Spleen (tissue), 11 donors: ENCODE results near the gene NUP160. TPM values are rescaled to one million over a fixed set of nuclear protein-coding genes. Genes with fewer than 3 reads are reported as not detected.
"Not testable (repeated sequence)": the region's sequence is repeated elsewhere in the genome, so short reads cannot be mapped to it uniquely, and the experiment has no call there.

Experiments used
- DNase-seq: peaks from one replicate; pipeline ENCODE4 v3.0.0-alpha.2; 2020
- H3K27ac ChIP-seq, 8 donors: fragments of 200-600 bp; sonication (generic) in 7 of 8; 1 replicate in 4 of 8; 2 replicates in 4 of 8; pipeline versions ENCODE4 v1.5.0 to v1.8.0; 2016 to 2021; ENCODE audit warnings: inconsistent platforms in 4 of 8, mild to moderate bottlenecking in 4 of 8, moderate library complexity in 1 of 8
- H3K27me3 ChIP-seq, 7 donors: fragments of 200-600 bp; sonication (generic) in 6 of 7; replicated peaks in 1 of 7; 1 replicate in 4 of 7; 2 replicates in 3 of 7; pipeline versions ENCODE4 v1.5.0 to v1.8.0; 2016 to 2021; ENCODE audit warnings: inconsistent platforms in 3 of 7, mild to moderate bottlenecking in 1 of 7
- H3K36me3 ChIP-seq, 6 donors: fragments of 200-600 bp; sonication (generic) in 5 of 6; 1 replicate in 4 of 6; 2 replicates in 2 of 6; pipeline versions ENCODE4 v1.5.0 to v1.8.0; 2016 to 2021; ENCODE audit warnings: inconsistent platforms in 2 of 6
- H3K4me1 ChIP-seq, 6 donors: fragments of 200-600 bp; sonication (generic) in 5 of 6; 1 replicate in 3 of 6; 2 replicates in 3 of 6; pipeline versions ENCODE4 v1.5.0 to v1.8.0; 2016 to 2021; ENCODE audit warnings: inconsistent platforms in 3 of 6
- H3K4me3 ChIP-seq, 8 donors: fragments of 200-600 bp; sonication (generic) in 7 of 8; 1 replicate in 4 of 8; 2 replicates in 4 of 8; pipeline versions ENCODE4 v1.5.0 to v1.8.0; 2016 to 2021; ENCODE audit warnings: inconsistent platforms in 4 of 8, mild to moderate bottlenecking in 4 of 8, moderate library complexity in 2 of 8
- H3K9me3 ChIP-seq, 8 donors: fragments of 200-600 bp; sonication (generic) in 7 of 8; 1 replicate in 4 of 8; 2 replicates in 4 of 8; pipeline versions ENCODE4 v1.5.0 to v1.8.0; 2016 to 2021; ENCODE audit warnings: inconsistent platforms in 4 of 8
- POLR2A ChIP-seq, 3 donors: fragments of 450-650 bp; IDR thresholded peaks; one replicate each; pipeline ENCODE4 v1.5.1; 2017; ENCODE audit warnings: antibody characterized with exemption in 3 of 3, mild to moderate bottlenecking in 1 of 3
- POLR2AphosphoS5 ChIP-seq, 3 donors: sonication (generic); formaldehyde crosslinking; IDR thresholded peaks; one replicate each; pipeline ENCODE4 v1.5.1; 2017; ENCODE audit warnings: antibody characterized with exemption in 3 of 3
- WGBS, 5 donors: extraction: QIAGEN DNeasy Blood & Tissue Kit in 3 of 5; methylation state at CpG; one replicate each; pipeline versions ENCODE4 v1.1.5 to v1.1.7; 2013 to 2018; 5-methylcytosine and 5-hydroxymethylcytosine counted together
- intact Hi-C: fragments of 100-400 bp; cut with DNase I; formaldehyde crosslinking; loops from one replicate; pipeline ENCODE4 v1.15.0; 2023; ENCODE audit warnings: low total_unique reads
- polyA plus RNA-seq, 3 donors: library from polyadenylated mRNA; stranded (reverse); fragments of 200-250 nt; gene quantifications; one replicate each; pipeline ENCODE4 v1.2.1, GENCODE V29; 2013
- total RNA-seq, 7 donors: library from RNA; depleted of rRNA in 3 of 7; stranded (reverse); fragments of >200 nt in 3 of 7; fragmentation: NEBNext Ultra II Directional in 4 of 7; extraction: Animal tissue kit (Norgen Biotek cat#: 25700) in 4 of 7; gene quantifications; one replicate each; pipeline versions ENCODE4 v1.1.0 to v1.2.1, GENCODE V29; 2016 to 2021
- TF ChIP-seq, protein P1 (sequence below), 11 experiments: fragments of 200-600 bp in 7 of 11; fragments of 450-650 bp in 4 of 11; sonication (generic) in 4 of 11; IDR thresholded peaks in 8 of 11; conservative IDR thresholded peaks in 3 of 11; 1 replicate in 7 of 11; 2 replicates in 4 of 11; pipeline versions ENCODE4 v1.4.0 to v1.8.0; 2016 to 2021; ENCODE audit warnings: antibody characterized with exemption in 11 of 11, inconsistent platforms in 4 of 11, mild to moderate bottlenecking in 1 of 11
- donor health status: healthy with polysubstance abuse.
- donor health status: DM: no; HTN: no; CAD: no; lungs with moderate emphysema.
- donor health status: DM: no; HTN: no; CAD: no.
- donor health status: Bipolar disorder and iron deficiency.
- donor health status: healthy.
- donor health status: DM: no; HTN: no; CAD: no.
- donor health status: DM: yes; HTN: yes; CAD: no.

The NUP160 gene
- total and polyA plus RNA-seq, 10 donors = 16.0 to 54.8 (median 41.2) TPM

DNA sequence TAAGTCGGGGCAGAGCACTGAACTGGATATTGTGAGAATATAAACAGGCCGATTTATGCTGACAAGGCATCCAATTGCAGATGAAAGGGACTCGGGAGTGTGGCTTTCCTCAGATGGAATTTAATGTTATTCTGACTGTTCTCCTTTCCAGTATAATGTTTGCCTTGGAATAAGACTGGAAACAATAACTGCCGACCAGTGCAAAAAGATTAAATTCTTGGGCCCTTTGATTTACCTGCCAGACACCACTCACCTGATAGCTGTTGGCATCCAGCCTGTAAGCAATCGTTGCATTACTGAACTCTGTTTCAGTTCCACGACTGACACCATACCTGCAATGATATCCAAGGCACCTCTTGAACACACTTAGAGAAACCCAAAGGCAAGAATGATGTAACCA is 10.9 kb downstream of the NUP160 start:
- peaks cover 3 to 100% (median 93%) of the 10 kb centered on the region in 6 donors for H3K36me3 ChIP-seq
- no peaks in the 10 kb centered on the region for H3K27me3 ChIP-seq
- no peaks in the 10 kb centered on the region for H3K9me3 ChIP-seq
- 92 to 97% (median 94%) methylated on average over 6 of the region's 6 CpGs for WGBS, 5 donors
- TF ChIP-seq POLR2AphosphoS5 (IDR thresholded peaks at IDR 0.05) (no peak), POLR2A (IDR thresholded peaks at IDR 0.05) (no peak)
- TF ChIP-seq, protein P1, sequence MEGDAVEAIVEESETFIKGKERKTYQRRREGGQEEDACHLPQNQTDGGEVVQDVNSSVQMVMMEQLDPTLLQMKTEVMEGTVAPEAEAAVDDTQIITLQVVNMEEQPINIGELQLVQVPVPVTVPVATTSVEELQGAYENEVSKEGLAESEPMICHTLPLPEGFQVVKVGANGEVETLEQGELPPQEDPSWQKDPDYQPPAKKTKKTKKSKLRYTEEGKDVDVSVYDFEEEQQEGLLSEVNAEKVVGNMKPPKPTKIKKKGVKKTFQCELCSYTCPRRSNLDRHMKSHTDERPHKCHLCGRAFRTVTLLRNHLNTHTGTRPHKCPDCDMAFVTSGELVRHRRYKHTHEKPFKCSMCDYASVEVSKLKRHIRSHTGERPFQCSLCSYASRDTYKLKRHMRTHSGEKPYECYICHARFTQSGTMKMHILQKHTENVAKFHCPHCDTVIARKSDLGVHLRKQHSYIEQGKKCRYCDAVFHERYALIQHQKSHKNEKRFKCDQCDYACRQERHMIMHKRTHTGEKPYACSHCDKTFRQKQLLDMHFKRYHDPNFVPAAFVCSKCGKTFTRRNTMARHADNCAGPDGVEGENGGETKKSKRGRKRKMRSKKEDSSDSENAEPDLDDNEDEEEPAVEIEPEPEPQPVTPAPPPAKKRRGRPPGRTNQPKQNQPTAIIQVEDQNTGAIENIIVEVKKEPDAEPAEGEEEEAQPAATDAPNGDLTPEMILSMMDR (IDR thresholded peaks at IDR 0.05 in 8 of 11, conservative IDR thresholded peaks at IDR 0.05 in 3 of 11) = no peak
- no peak overlapping the region for H3K27ac ChIP-seq
- peaks cover 0 to 19% (median 2%) of the 10 kb centered on the region in 6 donors for H3K4me1 ChIP-seq
- no peak for DNase-seq
- H3K4me3 ChIP-seq = no peak overlapping the region
- intact Hi-C loops = no loop called here

DNA sequence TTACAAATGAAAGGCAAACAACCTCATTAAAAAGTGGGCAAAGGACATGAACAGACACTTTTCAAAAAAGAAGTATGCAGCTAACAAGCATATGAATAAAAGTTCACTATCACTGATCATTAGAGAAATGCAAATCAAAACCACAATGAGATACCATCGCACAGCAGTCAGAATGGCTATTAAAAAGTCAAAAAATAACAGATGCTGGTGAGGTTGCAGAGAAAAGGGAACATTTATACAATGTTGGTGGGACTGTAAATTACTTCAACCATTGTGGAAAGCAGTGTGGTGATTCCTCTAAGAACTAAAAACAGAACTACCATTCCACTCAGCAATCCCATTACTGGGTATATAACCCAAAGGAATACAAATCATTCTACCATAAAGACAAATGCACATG is 18.1 kb downstream of the NUP160 start:
- DNase-seq, H3K27ac ChIP-seq, H3K4me3 ChIP-seq, H3K27me3 ChIP-seq, intact Hi-C loops, H3K9me3 ChIP-seq: not testable (repeated sequence)
- WGBS, 5 donors = 81 to 88% (median 87%) methylated on average over 1 of the region's 1 CpG
- Histone ChIP-seq H3K4me1 (peaks cover 0 to 29% (median 7%) of the 10 kb centered on the region in 6 donors), H3K36me3 (peaks cover 3 to 99% (median 51%) of the 10 kb centered on the region in 6 donors)

DNA sequence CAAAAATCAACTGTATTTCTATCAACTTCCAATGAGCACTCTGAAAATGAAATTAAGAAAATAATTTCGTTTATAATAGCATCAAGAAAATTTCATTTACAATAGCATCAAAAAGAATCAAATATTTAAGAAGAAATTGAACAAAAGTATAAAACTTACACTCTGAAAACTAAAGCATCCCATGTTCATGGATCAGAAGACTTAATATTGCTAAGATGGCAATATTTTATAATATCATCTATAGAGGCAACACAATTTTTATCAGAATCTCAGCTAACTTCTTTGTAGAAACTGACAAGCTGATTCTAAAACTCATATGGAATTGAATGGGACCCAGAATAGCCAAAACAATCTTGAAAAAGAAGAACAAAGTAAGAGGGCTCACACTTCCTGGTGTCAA is 19.9 kb downstream of the NUP160 start:
- H3K36me3 ChIP-seq = peaks cover 0 to 99% (median 34%) of the 10 kb centered on the region in 6 donors
- WGBS, 5 donors = 85 to 98% (median 87%) methylated on average over 1 of the region's 1 CpG
- intact Hi-C loops = no loop called here

GRCh38 chr11:47822664-47823063 is 25.5 kb downstream of the NUP160 start:
- H3K4me3 ChIP-seq, H3K27ac ChIP-seq, H3K27me3 ChIP-seq, DNase-seq, H3K9me3 ChIP-seq, intact Hi-C loops: not testable (repeated sequence)
- peaks cover 0 to 100% (median 54%) of the 10 kb centered on the region in 6 donors for H3K36me3 ChIP-seq
- 95 to 98% (median 97%) methylated on average over 6 of the region's 6 CpGs for WGBS, 5 donors
- H3K4me1 ChIP-seq = peaks cover 0 to 12% (median 2%) of the 10 kb centered on the region in 6 donors

More for the DNA sequence above, 19.9 kb downstream of the NUP160 start:
- TF ChIP-seq POLR2A (IDR thresholded peaks at IDR 0.05) (no peak), POLR2AphosphoS5 (IDR thresholded peaks at IDR 0.05) (no peak)
- TF ChIP-seq, protein P1 (IDR thresholded peaks at IDR 0.05 in 8 of 11, conservative IDR thresholded peaks at IDR 0.05 in 3 of 11) = no peak
- no peak for DNase-seq
- Histone ChIP-seq H3K27me3 (no peaks in the 10 kb centered on the region), H3K4me1 (peaks cover 0 to 34% (median 7%) of the 10 kb centered on the region in 6 donors), H3K27ac (no peak overlapping the region), H3K9me3 (no peaks in the 10 kb centered on the region), H3K4me3 (no peak overlapping the region)

DNA sequence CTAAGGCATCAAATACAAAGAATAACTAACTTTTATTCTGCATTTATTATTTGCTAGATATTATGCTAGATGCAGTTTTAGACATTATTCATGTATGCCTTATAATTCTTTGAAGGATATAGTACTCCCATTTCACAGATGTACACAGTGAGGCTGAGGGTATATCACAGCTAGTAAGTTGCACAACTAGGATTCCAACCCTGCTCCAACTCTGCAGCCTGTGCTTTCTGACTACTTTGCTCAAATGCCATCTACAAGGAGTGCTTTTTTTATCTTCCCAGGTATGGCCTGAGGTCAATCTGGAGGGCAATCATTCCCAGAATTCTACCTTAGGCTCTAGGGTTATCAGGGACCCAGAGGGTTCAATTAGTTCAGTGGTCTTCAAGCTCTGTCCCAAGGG is 28.4 kb downstream of the NUP160 start:
- peaks cover 0 to 7% (median 0%) of the 10 kb centered on the region in 6 donors for H3K4me1 ChIP-seq
- H3K4me3 ChIP-seq = no peak overlapping the region
- no peak overlapping the region for H3K27ac ChIP-seq
- no peaks in the 10 kb centered on the region for H3K27me3 ChIP-seq
- intact Hi-C loops = no loop called here
- H3K36me3 ChIP-seq = peaks cover 3 to 100% (median 72%) of the 10 kb centered on the region in 6 donors
- no peak for DNase-seq
- no peaks in the 10 kb centered on the region for H3K9me3 ChIP-seq
- TF ChIP-seq POLR2AphosphoS5 (IDR thresholded peaks at IDR 0.05) (no peak), POLR2A (IDR thresholded peaks at IDR 0.05) (no peak)
- TF ChIP-seq, protein P1 (IDR thresholded peaks at IDR 0.05 in 8 of 11, conservative IDR thresholded peaks at IDR 0.05 in 3 of 11) = no peak
